Esophagus squamous epithelium (tissue), 4 donors: ENCODE results near the gene ETFB.
A peak's percentile ranks its signal among the peaks of the same experiment; 100 is the strongest.

Source experiments
- CTCF ChIP-seq, 6 experiments: fragments of 450-650 bp in 4 of 6; fragments of 200-600 bp in 2 of 6; sonication (generic) in 2 of 6; IDR thresholded peaks; one replicate each; pipeline ENCODE4 v1.5.1; 2016 to 2019; ENCODE audit warnings: antibody characterized with exemption in 6 of 6, mild to moderate bottlenecking in 4 of 6, moderate library complexity in 4 of 6
- POLR2A ChIP-seq, 4 donors: fragments of 450-650 bp; IDR thresholded peaks; one replicate each; pipeline ENCODE4 v1.6.1; 2017; ENCODE audit warnings: antibody characterized with exemption in 4 of 4, mild to moderate bottlenecking in 4 of 4, moderate library complexity in 3 of 4

DNA sequence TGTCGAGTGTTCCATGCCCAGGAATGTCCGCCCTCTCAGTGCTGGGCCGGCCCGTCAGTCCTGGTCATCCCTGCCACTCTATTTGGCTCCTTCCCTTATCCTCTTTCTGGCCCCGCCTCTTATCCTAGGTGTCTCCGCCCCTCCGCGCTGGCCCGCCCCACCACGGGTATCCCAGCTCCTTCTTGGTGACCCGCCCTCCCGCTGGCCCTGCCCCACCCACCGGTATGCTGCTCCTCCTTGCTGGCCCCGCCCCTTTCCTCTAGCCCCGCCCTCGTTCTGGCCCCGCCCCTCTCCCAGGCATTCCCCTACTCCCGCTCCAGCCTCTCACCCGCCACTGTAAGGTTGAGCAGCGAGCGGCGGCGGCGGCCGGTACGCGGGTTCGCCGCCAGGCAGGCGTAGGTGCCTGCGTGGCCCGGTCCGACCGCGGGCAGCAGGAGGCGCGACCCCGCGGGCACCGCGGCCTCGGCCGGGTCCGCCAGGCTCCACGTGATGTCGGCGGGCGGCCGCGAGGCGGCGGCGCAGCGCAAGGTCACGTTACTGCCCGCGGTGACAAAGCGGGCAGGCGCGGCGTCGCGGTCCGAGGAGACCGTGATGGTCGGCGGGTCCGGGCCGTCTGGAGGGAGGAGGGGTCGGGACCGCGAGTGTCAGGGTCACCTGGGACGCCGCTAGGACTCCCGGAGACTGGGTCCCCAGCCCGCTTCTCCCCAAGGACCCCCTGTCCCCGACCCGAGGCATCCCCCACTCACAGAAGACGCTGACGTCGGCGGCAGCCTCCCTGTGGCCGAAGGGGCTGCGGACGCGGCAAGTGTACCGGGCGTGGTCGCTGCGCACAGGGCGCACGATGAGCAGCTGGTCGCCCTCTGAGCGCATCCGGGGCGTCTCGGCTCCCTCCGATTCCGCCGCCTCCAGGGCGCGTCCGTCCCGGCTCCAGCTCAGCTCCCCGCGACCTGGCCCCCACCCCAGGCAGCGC, 26.2 kb downstream of the ETFB start:
- TF ChIP-seq CTCF (IDR thresholded peaks at IDR 0.05) (peak in 4 of 6 experiments; percentile 52 to 65 (median 60)), POLR2A (IDR thresholded peaks at IDR 0.05) (peak in 2 of 4 donors; percentile 45 to 64)
